T47D (cell line): ENCODE results near the gene MYO1H.
"Not testable (repeated sequence)": the region's sequence is repeated elsewhere in the genome, so short reads cannot be mapped to it uniquely, and the experiment has no call there.

Source experiments
- DNase-seq, 2 experiments: peaks; one replicate each; pipeline versions ENCODE4 v3.0.0 to v3.0.0-alpha.2; 2011 to 2012; ENCODE audit warnings: low read depth in 1 of 2, low spot score in 1 of 2
- JUND ChIP-seq: IDR thresholded peaks from 2 replicates; pipeline ENCODE4 v1.6.1; 2012; ENCODE audit warnings: low read depth
- in situ Hi-C: cut with HindIII; loops from 2 replicates; pipeline ENCODE4 v1.10.0; 2016; ENCODE audit warnings: low sequenced_read_pairs, low pct_unique_long_range_greater_than_20kb

Gene MYO1H, protein sequence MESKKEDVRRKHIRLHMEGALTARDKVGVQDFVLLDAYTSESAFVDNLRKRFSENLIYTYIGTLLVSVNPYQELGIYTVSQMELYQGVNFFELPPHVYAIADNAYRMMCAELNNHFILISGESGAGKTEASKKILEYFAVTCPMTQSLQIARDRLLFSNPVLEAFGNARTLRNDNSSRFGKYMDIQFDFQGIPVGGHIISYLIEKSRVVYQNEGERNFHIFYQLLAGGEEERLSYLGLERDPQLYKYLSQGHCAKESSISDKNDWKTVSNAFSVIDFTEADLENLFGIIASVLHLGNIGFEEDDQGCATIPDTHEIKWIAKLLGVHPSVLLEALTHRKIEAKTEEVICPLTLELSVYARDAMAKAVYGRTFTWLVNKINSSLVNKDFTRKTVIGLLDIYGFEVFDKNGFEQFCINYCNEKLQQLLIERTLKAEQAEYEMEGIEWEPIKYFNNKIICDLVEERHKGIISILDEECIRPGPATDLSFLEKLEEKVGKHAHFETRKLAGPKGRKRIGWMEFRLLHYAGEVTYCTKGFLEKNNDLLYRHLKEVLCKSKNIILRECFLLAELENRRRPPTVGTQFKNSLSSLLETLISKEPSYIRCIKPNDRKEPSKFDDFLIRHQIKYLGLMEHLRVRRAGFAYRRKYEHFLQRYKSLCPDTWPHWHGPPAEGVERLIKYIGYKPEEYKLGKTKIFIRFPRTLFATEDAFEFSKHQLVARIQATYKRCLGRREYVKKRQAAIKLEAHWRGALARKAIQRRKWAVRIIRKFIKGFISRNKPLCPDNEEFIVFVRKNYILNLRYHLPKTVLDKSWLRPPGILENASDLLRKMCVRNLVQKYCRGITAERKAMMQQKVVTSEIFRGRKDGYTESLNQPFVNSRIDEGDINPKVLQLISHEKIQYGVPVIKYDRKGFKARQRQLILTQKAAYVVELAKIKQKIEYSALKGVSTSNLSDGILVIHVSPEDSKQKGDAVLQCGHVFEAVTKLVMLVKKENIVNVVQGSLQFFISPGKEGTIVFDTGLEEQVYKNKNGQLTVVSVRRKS

DNA sequence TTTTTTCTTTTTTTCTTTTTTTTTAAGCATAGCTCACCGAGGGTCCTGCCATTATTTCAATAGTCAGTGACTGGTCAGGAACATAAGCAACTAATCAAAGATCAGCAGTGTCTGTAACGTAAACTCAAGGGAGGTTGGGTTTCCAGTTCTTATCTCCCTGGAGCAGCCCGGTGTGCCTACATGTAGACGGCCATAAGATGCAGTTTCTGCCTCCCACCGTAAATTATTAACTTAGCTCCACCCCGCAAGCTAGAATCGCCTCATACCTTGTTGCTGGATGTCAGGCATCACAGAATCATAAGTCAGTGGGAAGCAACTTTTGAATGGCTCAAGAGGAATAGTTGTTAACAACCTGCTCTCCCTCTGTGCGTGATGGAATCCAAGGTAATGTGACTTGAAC lies at the start of gene MYO1H:
MYO1H (plus strand) TSS at position 312 of the 400 bp plus-strand sequence; CDS start at position 373, 61 bp downstream.
- TF ChIP-seq JUND, result no peak
- in situ Hi-C loops, result no loop called here

DNA sequence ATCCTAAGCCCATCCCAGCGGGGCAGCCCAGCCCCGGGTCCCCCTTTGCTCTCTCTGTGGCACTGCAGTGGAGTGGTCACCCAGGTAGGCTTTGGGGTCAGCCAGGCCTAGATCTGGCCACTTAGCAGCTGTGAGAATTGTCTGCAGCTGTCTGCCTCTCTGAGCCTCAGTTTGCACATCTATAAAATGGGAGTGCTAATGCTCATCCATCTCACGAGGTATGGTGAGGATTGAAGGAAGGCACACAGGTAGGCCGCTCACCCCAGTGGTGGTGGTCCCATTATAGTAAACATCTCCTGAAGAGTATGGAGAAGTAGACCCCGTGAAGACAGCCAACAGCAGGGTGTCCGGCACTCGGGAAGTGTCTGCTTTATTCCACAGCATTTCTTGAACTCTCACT lies 47.9 kb upstream of the MYO1H start:
- in situ Hi-C loops, result no loop called here
- DNase-seq, result no peak
- no peak for TF ChIP-seq JUND

More for the DNA sequence above, at the start of gene MYO1H:
- DNase-seq, result no peak

DNA sequence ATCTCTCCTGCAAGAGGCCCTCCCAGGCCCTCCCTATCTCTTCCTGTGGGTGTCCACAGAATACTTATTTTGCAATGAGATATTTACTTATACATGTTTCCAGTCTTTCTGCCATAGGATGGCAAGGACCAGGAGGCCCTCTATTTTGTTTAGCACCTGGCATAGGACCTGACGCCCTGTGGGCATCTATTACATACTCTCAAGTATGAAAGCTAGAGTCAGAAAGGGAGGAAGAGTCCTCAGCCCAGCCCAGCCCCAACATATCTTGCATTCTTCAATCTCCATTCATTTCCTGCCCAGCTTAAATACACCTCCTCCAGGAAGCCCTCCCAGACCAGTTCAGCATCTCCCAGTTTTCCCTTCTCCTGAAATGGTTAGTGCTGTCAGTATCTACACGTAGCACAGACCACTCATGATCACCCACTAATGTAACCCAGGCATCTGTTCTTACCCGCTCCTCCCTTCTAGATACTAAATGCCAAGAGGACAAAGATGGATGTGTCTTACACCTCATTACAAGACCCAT lies 46.0 kb upstream of the MYO1H start:
- no peak for DNase-seq
- in situ Hi-C loops, result no loop called here
- no peak for TF ChIP-seq JUND

DNA sequence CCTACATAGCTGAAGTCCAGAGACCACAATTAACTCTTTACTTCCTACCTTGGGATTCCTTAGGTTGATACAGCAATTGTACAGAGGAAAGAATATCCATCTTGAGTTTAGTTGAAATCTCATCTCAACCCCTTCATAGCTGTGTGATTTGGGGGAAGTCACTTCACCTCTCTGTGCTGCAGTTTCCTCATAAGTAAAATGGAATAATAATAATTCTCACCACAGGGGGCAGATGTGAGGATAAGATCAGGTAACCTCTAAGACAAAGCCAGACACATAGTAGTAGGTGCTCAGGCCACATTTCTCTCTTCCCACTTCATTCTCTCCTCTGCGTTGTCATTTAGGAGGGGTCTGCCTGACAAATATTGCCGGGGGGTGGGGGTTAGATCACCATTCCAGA lies 45.3 kb upstream of the MYO1H start:
- TF ChIP-seq JUND, result no peak
- peak in 1 of 2 experiments; percentile 32 for DNase-seq
- in situ Hi-C loops, result no loop called here

DNA sequence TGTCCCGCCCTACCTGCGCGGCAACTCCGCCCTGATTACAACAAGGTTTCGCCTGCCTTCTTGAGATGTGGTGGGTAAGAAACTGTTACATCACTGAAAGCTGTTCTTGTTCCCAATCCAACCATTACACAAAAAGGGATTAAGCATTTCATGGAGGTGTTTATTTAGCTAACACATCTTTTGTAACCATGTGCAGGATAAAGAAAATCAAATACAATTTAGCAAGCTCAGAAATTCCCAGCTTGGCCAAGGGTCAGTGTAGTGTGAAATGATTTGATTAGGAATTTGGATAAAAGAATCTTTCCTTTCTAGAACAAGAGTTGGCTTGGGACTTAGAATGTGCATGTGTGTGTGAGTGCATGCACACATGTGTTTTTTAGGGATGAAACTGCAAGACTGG lies 44.9 kb upstream of the MYO1H start:
- no peak for TF ChIP-seq JUND
- in situ Hi-C loops, result no loop called here
- DNase-seq, result no peak

DNA sequence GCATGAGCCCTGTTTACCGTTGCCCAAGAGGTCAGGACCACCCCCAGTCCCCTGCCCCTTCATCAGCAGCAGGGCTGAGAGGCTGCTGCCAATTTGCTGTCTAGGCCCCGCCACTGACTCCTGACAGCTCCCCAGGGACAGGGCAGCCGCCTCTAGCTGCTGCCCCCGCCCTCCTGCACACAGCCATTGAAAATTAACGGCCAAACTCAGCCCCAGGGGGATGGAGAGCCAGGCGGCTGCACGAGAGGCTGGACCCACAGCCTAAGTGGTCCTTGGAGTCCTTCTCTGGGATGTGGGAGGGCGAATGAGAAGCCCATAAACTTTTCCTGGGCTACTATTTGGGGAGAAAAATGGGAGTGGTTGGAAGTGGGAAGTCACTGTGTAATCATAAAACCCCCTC lies 43.2 kb upstream of the MYO1H start:
- no peak for DNase-seq
- no peak for TF ChIP-seq JUND
- in situ Hi-C loops, result no loop called here

DNA sequence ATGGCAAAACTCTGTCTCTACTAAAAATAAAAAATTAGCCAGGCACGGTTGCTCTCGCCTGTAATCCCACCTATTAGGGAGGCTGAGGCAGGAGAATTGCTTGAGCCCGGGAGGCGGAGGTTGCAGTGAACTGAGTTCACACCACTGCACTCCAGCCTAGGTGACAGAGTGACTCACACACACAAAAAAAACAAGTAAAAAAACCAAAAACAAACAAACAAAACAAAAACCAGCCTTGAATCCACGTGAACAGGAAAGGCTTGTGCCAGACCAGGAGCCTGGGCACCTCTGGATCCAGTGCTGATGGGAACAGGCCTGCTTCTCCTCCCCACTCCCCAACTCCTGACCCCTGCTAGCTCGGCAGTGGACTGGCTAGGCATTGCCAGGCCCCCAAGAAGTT lies 42.2 kb upstream of the MYO1H start:
- no peak for DNase-seq
- in situ Hi-C loops, result no loop called here
- TF ChIP-seq JUND, result no peak

DNA sequence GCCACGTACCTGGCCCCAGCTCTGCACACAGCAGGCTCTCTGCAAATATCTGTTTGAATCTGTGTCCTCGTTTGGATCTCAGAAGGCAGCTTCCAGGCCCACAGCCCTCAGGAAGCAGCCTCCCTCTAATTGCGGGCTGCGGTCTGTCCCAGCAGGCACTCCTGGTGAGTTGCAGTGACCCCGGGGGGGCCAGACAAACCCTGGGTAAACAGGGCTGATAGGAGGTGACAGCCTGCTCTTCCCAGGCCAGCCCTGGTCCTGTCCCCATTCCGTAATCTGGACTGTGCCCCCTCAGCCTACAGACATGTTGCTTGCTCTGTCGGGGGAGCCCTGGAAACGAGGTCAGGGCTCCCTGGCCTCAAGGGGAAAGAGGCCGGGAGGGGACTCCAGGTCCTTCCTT lies 40.6 kb upstream of the MYO1H start:
- no peak for TF ChIP-seq JUND
- in situ Hi-C loops, result no loop called here
- no peak for DNase-seq

DNA sequence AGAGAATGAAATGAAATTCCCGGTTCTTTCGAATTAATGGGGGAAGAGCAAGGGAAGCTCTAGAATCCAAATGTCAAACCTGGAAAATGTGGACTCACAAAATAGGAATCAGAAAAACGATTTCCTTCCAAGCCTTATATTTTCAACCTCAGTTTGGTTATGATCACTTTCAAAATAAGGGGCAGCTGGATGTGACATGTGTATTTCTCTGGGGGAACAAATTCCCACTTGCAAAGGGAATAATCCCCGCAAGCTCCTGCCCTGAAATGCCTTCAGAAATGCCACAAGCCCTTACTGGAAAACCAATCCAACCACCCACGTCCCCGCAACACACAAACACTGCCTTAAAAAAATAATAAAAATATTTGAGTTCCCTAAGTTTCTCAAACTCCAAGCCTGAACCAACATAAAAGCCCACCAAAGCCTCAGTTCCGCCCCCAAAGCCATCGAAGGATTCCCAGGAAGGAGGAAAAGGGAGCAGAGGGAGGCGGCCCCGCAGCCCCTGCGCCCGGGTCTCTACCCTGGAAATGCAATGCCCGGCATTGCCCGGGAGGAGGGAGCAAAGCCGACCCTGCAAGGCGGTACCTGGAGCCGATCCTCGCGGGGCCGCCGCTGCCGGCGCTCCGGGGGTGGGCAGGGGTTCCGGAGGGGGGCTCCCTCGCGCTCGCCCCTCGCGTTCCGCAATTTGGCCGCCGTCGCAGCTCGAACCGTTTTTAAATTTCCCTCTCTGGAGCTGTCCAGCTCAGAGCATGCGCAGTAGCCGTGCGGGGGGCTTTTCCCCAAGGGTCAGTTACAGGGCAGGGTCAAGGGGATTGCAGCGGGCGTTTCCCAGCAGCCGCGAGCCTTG lies 38.9 kb upstream of the MYO1H start, which contains the start of gene FOXN4:
FOXN4 (minus strand) TSS at position 751 of the 847 bp plus-strand sequence. CDS start 963 bp downstream, outside the sequence.
- DNase-seq, result no peak
- in situ Hi-C loops, result no loop called here
- TF ChIP-seq JUND, result no peak

DNA sequence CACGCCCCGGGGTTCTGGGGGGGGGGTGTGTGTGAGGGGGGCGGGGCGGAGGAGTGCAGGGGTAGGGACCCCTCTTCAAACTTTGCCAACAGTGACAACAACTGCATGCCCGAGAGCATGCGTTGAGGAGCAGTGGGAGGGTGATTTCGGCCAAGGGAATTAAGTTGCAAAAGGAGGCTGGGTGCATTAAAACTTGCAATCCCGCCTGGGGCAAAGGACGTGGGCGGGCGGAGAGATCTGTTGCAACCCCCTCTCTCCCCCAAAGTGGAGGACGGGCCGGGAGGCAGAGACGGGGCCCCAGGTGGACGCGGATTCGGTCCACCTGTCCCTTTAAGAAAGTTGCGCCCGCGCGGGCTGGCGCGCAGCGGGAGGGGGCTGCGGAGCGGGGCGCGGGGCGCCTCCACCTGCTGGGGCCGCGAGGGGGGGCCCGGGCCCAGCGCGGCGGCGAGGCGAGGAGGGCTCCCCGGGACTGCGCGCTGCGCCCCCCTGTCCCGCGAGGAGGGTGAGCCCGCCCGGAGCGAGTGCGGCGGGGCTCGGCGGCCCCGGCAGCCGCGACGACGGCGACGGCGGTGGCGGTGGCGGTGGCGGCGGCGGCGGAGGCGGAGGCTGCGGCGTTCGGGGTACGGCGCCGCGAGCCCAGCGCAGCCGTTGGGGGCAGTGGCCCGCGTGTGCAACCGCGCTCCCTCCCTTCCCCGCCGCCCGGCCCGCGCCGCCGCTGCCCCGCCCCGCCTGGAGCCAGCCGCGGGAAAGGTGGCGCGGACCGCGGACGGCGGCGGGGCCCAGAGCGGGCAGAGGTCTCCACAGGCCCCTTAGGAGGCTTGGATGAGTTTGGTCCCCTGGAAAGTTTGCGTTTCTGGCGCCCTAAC lies 38.1 kb upstream of the MYO1H start:
- in situ Hi-C loops, result no loop called here
- DNase-seq, result no peak
- TF ChIP-seq JUND, result no peak

DNA sequence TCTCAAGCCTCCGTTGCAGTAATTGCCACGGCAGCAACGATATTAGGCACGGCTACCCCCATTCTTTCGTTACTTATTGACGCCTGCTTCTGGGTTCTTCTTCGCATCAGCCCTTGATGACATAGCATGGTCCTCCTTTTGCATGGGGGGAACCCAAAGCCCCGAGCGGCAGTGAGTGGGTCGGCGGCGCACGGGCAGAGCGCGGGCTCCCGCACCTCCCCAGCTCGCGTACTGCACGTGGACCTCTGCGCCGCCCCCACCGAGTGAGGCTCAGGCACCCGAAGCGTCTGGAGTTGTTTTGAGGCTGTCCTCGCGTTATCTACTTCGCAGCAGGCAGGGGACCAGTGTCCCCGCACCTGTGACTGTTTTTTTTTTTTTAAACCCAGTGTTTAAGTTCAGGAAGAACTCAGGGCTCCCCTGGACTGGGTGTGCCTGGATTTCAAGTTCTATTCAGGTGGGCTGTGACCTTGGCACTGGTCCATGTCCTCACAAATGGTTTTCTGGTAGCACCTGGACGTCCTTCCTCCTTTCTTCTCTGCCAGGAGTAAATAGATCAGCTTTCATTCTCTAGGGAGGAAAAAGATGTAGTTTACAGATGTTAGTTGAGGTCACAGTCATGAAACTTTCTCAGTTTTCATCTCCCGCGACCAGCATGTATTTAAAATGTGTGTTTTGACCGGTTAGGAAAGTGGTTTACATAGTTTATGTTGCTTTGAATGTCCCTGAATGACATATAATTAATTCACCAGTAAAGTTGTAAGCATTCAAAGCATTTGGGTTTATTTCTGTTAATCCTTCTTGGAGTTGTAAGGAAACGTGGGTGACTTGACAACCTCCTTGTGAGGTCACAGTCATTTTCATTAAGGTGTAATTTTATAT lies 37.2 kb upstream of the MYO1H start:
- in situ Hi-C loops, result no loop called here
- TF ChIP-seq JUND, result no peak
- DNase-seq, result no peak

DNA sequence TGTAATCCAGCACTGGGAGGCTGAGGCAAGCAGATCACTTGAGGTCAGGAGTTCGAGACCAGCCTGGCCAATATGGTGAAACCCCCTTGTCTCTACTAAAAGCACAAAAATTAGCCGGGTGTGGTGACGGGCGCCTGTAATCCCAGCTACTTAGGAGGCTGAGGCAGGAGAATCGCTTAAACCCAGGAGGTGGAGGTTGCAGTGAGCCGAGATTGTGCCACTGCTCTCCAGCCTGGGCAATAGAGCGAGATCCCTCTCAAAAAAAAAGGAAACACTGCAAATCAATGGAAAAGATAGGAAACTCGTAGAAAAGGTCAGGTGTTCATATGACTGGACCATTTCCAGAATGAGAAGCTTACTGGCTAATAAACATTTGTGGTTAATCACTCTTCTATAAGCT lies 26.4 kb upstream of the MYO1H start:
- DNase-seq, in situ Hi-C loops: not testable (repeated sequence)
